ENCODE measurements around the gene PSMA6. TPM values are rescaled to one million over a fixed set of nuclear protein-coding genes. Genes with fewer than 3 reads are reported as not detected.

Gene PSMA6
- total RNA-seq, 1 experiment from 2014 or later = 392 TPM

GRCh38 chr14:35281341-35281740 is 10.8 kb upstream of the PSMA6 start:
- Histone ChIP-seq H3K9me3 (ENCODE audit: low read depth, low read length, poor library complexity, severe bottlenecking) (no peaks in the 10 kb centered on the region), H3K4me3 (ENCODE audit: low read depth, low read length, poor library complexity, severe bottlenecking) (no peak overlapping the region), H3K27me3 (replicated peaks; ENCODE audit: insufficient read depth, low read depth, low read length, poor library complexity) (no peaks in the 10 kb centered on the region), H3K36me3 (ENCODE audit: insufficient read depth, low read length, poor library complexity, severe bottlenecking) (no peaks in the 10 kb centered on the region), H3K4me1 (ENCODE audit: insufficient read depth, low read length, poor library complexity, severe bottlenecking) (no peaks in the 10 kb centered on the region), H3K27ac (ENCODE audit: low read depth, low read length, poor library complexity, severe bottlenecking) (no peak overlapping the region)
- no peak for DNase-seq (ENCODE audit: low spot score)
- intact Hi-C loops (cut with micrococcal nuclease; ENCODE audit: unreplicated experiment) = no loop called here
- ChIA-PET CTCF (no interaction called here), POLR2A (ENCODE audit: low non-redundant PET) (no interaction called here)
- BruUV-seq (replicated peaks) = no TSS peak
- TF ChIP-seq EZH2 (IDR thresholded peaks at IDR 0.05; ENCODE audit: borderline replicate concordance, low read depth, low read length, poor library complexity, severe bottlenecking) = no peak
- TF ChIP-seq, protein P1, sequence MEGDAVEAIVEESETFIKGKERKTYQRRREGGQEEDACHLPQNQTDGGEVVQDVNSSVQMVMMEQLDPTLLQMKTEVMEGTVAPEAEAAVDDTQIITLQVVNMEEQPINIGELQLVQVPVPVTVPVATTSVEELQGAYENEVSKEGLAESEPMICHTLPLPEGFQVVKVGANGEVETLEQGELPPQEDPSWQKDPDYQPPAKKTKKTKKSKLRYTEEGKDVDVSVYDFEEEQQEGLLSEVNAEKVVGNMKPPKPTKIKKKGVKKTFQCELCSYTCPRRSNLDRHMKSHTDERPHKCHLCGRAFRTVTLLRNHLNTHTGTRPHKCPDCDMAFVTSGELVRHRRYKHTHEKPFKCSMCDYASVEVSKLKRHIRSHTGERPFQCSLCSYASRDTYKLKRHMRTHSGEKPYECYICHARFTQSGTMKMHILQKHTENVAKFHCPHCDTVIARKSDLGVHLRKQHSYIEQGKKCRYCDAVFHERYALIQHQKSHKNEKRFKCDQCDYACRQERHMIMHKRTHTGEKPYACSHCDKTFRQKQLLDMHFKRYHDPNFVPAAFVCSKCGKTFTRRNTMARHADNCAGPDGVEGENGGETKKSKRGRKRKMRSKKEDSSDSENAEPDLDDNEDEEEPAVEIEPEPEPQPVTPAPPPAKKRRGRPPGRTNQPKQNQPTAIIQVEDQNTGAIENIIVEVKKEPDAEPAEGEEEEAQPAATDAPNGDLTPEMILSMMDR (conservative IDR thresholded peaks at IDR 0.05; ENCODE audit: low read depth, low read length) = no peak

- Histone ChIP-seq H3K4me1 (ENCODE audit: insufficient read depth, low read length, poor library complexity, severe bottlenecking) (no peaks in the 10 kb centered on the region), H3K27me3 (replicated peaks; ENCODE audit: insufficient read depth, low read depth, low read length, poor library complexity) (no peaks in the 10 kb centered on the region), H3K36me3 (ENCODE audit: insufficient read depth, low read length, poor library complexity, severe bottlenecking) (no peaks in the 10 kb centered on the region), H3K4me3 (ENCODE audit: low read depth, low read length, poor library complexity, severe bottlenecking) (no peak overlapping the region), H3K9me3 (ENCODE audit: low read depth, low read length, poor library complexity, severe bottlenecking) (no peaks in the 10 kb centered on the region), H3K27ac (ENCODE audit: low read depth, low read length, poor library complexity, severe bottlenecking) (no peak overlapping the region)
- BruUV-seq (replicated peaks) = no TSS peak
- POLR2A ChIA-PET (ENCODE audit: low non-redundant PET) = no interaction called here
- CTCF ChIA-PET = no interaction called here
- intact Hi-C loops (cut with micrococcal nuclease; ENCODE audit: unreplicated experiment) = no loop called here
- TF ChIP-seq EZH2 (IDR thresholded peaks at IDR 0.05; ENCODE audit: borderline replicate concordance, low read depth, low read length, poor library complexity, severe bottlenecking) = no peak
- TF ChIP-seq, protein P1 (conservative IDR thresholded peaks at IDR 0.05; ENCODE audit: low read depth, low read length) = no peak
- no peak for DNase-seq (ENCODE audit: low spot score)
These were observed 7.7 kb upstream of the PSMA6 start for GRCh38 chr14:35284506-35284905.

DNA sequence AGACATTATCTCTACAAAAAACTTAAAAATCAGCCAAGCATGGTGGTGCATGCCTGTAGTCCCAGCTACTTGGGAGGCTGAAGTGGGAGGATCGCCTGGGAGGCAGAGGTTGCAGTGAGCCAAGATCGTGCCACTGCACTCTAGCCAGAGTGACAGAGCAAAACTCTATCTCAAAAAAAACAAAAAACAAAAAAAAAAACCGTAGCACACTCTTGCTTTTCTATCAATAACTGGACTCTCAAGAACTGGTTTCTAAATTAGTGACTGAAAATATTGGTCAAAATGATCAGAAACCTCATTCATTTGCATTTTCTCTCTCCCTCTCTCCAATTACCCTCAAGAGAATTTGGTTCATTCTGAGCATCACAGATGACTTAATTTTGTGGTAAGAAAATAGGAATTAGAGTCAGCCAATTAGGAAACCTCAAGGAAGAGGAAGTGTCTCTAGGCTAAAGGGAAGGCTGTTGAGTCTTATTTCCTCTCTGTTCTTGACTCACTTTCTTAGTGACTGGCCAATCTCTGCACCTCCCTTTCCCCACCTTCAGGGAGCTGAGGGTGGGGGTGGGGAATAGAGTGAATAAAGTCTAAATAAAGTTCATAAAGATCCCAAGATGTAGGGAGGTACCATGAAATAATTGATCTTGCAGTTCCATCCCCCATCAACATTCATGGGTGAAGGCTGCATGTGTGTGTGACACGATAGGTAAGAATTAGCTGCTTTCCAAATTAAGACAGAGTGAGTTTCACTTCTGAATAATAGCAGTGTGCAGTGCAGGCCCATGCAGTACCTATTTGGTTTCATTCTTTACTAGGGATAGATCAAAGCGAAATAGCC is 6.8 kb upstream of the PSMA6 start:
- no TSS peak for BruUV-seq (replicated peaks)
- POLR2A ChIA-PET (ENCODE audit: low non-redundant PET) = no interaction called here
- H3K9me3 ChIP-seq (ENCODE audit: low read depth, low read length, poor library complexity, severe bottlenecking) = no peaks in the 10 kb centered on the region
- H3K4me1 ChIP-seq (ENCODE audit: insufficient read depth, low read length, poor library complexity, severe bottlenecking) = no peaks in the 10 kb centered on the region
- no peaks in the 10 kb centered on the region for H3K36me3 ChIP-seq (ENCODE audit: insufficient read depth, low read length, poor library complexity, severe bottlenecking)
- H3K4me3 ChIP-seq (ENCODE audit: low read depth, low read length, poor library complexity, severe bottlenecking) = no peak overlapping the region
- no peak for DNase-seq (ENCODE audit: low spot score)
- no peak overlapping the region for H3K27ac ChIP-seq (ENCODE audit: low read depth, low read length, poor library complexity, severe bottlenecking)
- TF ChIP-seq EZH2 (IDR thresholded peaks at IDR 0.05; ENCODE audit: borderline replicate concordance, low read depth, low read length, poor library complexity, severe bottlenecking) = no peak
- TF ChIP-seq, protein P1 (conservative IDR thresholded peaks at IDR 0.05; ENCODE audit: low read depth, low read length) = no peak
- no peaks in the 10 kb centered on the region for H3K27me3 ChIP-seq (replicated peaks; ENCODE audit: insufficient read depth, low read depth, low read length, poor library complexity)
- intact Hi-C loops (cut with micrococcal nuclease; ENCODE audit: unreplicated experiment) = no loop called here
- CTCF ChIA-PET = no interaction called here
